Prostate gland (tissue), 2 donors: Measurements from ENCODE around the gene OSBPL3.

Experiments used
- POLR2A ChIP-seq: fragments of 450-650 bp; IDR thresholded peaks from one replicate; pipeline ENCODE4 v1.6.1; 2016; ENCODE audit warnings: antibody characterized with exemption, mild to moderate bottlenecking
- POLR2AphosphoS5 ChIP-seq: sonication (generic); formaldehyde crosslinking; IDR thresholded peaks from one replicate; pipeline ENCODE4 v1.6.1; 2017; ENCODE audit warnings: antibody characterized with exemption
- TF ChIP-seq, protein P1 (sequence below), 4 experiments: fragments of 200-600 bp in 2 of 4; fragments of 450-650 bp in 2 of 4; sonication (generic) in 2 of 4; IDR thresholded peaks; 1 replicate in 3 of 4; 2 replicates in 1 of 4; pipeline ENCODE4 v1.5.1; 2016 to 2019; ENCODE audit warnings: antibody characterized with exemption in 4 of 4, mild to moderate bottlenecking in 2 of 4, moderate library complexity in 2 of 4

DNA sequence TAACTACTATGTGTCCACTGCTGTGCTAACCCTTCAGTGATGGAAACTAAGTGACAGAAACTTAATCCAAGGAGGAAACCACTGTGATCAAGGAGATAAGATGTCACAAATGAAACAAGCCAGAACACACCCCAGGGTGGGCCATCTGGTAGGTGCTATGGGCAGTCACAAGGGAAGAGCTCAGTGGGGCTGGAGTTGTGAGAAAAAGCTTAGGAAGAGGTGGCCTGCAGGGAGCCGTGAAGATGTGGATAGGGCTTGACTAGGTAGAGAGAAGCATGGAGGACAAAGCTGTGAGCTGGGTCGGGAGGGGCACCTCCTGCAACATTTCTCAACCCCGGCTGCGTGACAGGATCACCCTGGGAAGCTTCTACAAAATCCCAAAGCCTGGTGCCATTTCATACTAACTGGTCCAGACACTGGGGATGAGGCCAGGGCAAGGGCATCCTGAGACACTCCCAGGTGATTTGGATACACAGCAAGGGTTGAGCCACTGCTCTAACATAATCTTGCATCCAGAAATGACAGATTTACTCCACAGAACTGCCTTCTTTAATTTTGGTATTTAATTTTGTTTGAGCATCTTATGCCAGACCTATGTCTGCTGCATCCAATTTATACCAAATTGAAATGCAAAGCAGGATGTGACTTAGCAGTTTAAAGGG is 69.3 kb downstream of the OSBPL3 start:
- TF ChIP-seq, protein P1, sequence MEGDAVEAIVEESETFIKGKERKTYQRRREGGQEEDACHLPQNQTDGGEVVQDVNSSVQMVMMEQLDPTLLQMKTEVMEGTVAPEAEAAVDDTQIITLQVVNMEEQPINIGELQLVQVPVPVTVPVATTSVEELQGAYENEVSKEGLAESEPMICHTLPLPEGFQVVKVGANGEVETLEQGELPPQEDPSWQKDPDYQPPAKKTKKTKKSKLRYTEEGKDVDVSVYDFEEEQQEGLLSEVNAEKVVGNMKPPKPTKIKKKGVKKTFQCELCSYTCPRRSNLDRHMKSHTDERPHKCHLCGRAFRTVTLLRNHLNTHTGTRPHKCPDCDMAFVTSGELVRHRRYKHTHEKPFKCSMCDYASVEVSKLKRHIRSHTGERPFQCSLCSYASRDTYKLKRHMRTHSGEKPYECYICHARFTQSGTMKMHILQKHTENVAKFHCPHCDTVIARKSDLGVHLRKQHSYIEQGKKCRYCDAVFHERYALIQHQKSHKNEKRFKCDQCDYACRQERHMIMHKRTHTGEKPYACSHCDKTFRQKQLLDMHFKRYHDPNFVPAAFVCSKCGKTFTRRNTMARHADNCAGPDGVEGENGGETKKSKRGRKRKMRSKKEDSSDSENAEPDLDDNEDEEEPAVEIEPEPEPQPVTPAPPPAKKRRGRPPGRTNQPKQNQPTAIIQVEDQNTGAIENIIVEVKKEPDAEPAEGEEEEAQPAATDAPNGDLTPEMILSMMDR (IDR thresholded peaks at IDR 0.05) = no peak
- no peak for TF ChIP-seq POLR2AphosphoS5
- TF ChIP-seq POLR2A = no peak
